GM23248 (cell line): Measurements from ENCODE around the gene SRRM4.

Source experiments
- EZH2 ChIP-seq: fragments of 200-600 bp; sonication (generic); IDR thresholded peaks from 2 replicates; pipeline ENCODE4 v1.6.1; 2018; ENCODE audit warnings: antibody characterized with exemption, mild to moderate bottlenecking; ENCODE audit not compliant: insufficient read depth, poor library complexity, severe bottlenecking
- EZH2phosphoT487 ChIP-seq: fragments of 200-600 bp; sonication (generic); IDR thresholded peaks from 2 replicates; pipeline ENCODE4 v1.6.1; 2018; ENCODE audit warnings: antibody characterized with exemption, moderate library complexity, mild to moderate bottlenecking, low read depth; ENCODE audit not compliant: insufficient read depth

- TF ChIP-seq EZH2: no peak
- TF ChIP-seq EZH2phosphoT487: no peak
Measured at GRCh38 chr12:119158402-119158801, 177.1 kb downstream of the SRRM4 start.
